H9 (cell line): ENCODE data around the gene GLS. TPM values are rescaled to one million over a fixed set of nuclear protein-coding genes. Genes with fewer than 3 reads are reported as not detected.

ENCODE experiments used
- DNase-seq: peaks from one replicate; pipeline ENCODE4 v3.0.0-alpha.2; 2017
- H2AFZ ChIP-seq: one replicate; pipeline ENCODE4 v1.6.1; 2013; ENCODE audit warnings: mild to moderate bottlenecking, low read length, control low read depth, moderate library complexity
- H2AK5ac ChIP-seq: 2 replicates; pipeline ENCODE4 v1.6.1; 2013; ENCODE audit warnings: low read length, control low read depth, mixed read lengths; ENCODE audit not compliant: insufficient read length
- H2BK120ac ChIP-seq: one replicate; pipeline ENCODE4 v1.6.1; 2013; ENCODE audit warnings: low read depth, mild to moderate bottlenecking, low read length, control low read depth, inconsistent platforms; ENCODE audit not compliant: poor library complexity, severe bottlenecking
- H2BK12ac ChIP-seq: 2 replicates; pipeline ENCODE4 v1.6.1; 2013; ENCODE audit warnings: low read length, control low read depth, mixed read lengths, low read depth; ENCODE audit not compliant: insufficient read length
- H2BK15ac ChIP-seq: 2 replicates; pipeline ENCODE4 v1.6.1; 2013; ENCODE audit warnings: low read depth, low read length, control low read depth
- H2BK20ac ChIP-seq: one replicate; pipeline ENCODE4 v1.6.1; 2013; ENCODE audit warnings: low read depth, mild to moderate bottlenecking, low read length, control low read depth, inconsistent platforms; ENCODE audit not compliant: poor library complexity, severe bottlenecking
- H2BK5ac ChIP-seq: 2 replicates; pipeline ENCODE4 v1.6.1; 2013; ENCODE audit warnings: low read length, control low read depth, mixed read lengths; ENCODE audit not compliant: insufficient read length
- H3K14ac ChIP-seq: 2 replicates; pipeline ENCODE4 v1.6.1; 2013; ENCODE audit warnings: low read length, control low read depth; ENCODE audit not compliant: insufficient read depth
- H3K18ac ChIP-seq: 2 replicates; pipeline ENCODE4 v1.6.1; 2013; ENCODE audit warnings: low read depth, mild to moderate bottlenecking, mixed read lengths, low read length, control low read depth; ENCODE audit not compliant: insufficient read length
- H3K23ac ChIP-seq: 2 replicates; pipeline ENCODE4 v1.6.1; 2013; ENCODE audit warnings: low read length, control low read depth, mixed read lengths, low read depth; ENCODE audit not compliant: insufficient read length
- H3K23me2 ChIP-seq: 2 replicates; pipeline ENCODE4 v1.6.1; 2013; ENCODE audit warnings: low read depth, mild to moderate bottlenecking, mixed read lengths, low read length, control low read depth; ENCODE audit not compliant: insufficient read length, poor library complexity, severe bottlenecking
- H3K27ac ChIP-seq: 2 replicates; pipeline ENCODE4 v1.5.1; 2013; ENCODE audit warnings: low read length, control low read depth, mixed read lengths, low read depth; ENCODE audit not compliant: insufficient read length
- H3K27me3 ChIP-seq: 2 replicates; pipeline ENCODE4 v1.6.1; 2013; ENCODE audit warnings: low read length, control low read depth, inconsistent platforms; ENCODE audit not compliant: insufficient read depth
- H3K4ac ChIP-seq: 2 replicates; pipeline ENCODE4 v1.6.1; 2013; ENCODE audit warnings: low read depth, mild to moderate bottlenecking, control low read depth, inconsistent platforms, low read length, moderate library complexity
- H3K4me1 ChIP-seq: 2 replicates; pipeline ENCODE4 v1.6.1; 2013; ENCODE audit warnings: low read length, control low read depth, inconsistent platforms; ENCODE audit not compliant: insufficient read depth
- H3K4me2 ChIP-seq: 2 replicates; pipeline ENCODE4 v1.6.1; 2013; ENCODE audit warnings: low read length, control low read depth, mixed read lengths; ENCODE audit not compliant: insufficient read length, insufficient read depth
- H3K56ac ChIP-seq: 2 replicates; pipeline ENCODE4 v1.6.1; 2013; ENCODE audit warnings: low read depth, mild to moderate bottlenecking, mixed read lengths, low read length, control low read depth; ENCODE audit not compliant: insufficient read length
- H3K79me1 ChIP-seq: 2 replicates; pipeline ENCODE4 v1.6.1; 2013; ENCODE audit warnings: low read depth, mild to moderate bottlenecking, moderate library complexity, low read length, control low read depth, inconsistent platforms; ENCODE audit not compliant: insufficient read depth, poor library complexity, severe bottlenecking
- H3K79me2 ChIP-seq: 2 replicates; pipeline ENCODE4 v1.6.1; 2013; ENCODE audit warnings: low read length, control low read depth, inconsistent platforms; ENCODE audit not compliant: insufficient read depth
- H3K9ac ChIP-seq: 2 replicates; pipeline ENCODE4 v1.6.1; 2013; ENCODE audit warnings: low read length, control low read depth, mixed read lengths; ENCODE audit not compliant: insufficient read length; ENCODE audit errors: extremely low read depth
- H3K9me3 ChIP-seq: one replicate; pipeline ENCODE4 v1.6.1; 2013; ENCODE audit warnings: low read depth, low read length, inconsistent platforms; ENCODE audit not compliant: control insufficient read depth
- H3T11ph ChIP-seq: one replicate; pipeline ENCODE4 v1.6.1; 2013; ENCODE audit warnings: mild to moderate bottlenecking, low read length, control low read depth, inconsistent platforms
- H4K20me1 ChIP-seq: one replicate; pipeline ENCODE4 v1.6.1; 2013; ENCODE audit not compliant: control insufficient read depth, insufficient read length, insufficient read depth
- H4K5ac ChIP-seq: 2 replicates; pipeline ENCODE4 v1.6.1; 2013; ENCODE audit warnings: low read depth, mild to moderate bottlenecking, mixed read lengths, low read length, control low read depth; ENCODE audit not compliant: insufficient read length
- H4K8ac ChIP-seq: replicated peaks from 2 replicates; pipeline ENCODE4 v1.6.1; 2013; ENCODE audit warnings: low read length, control low read depth, mixed read lengths, low read depth; ENCODE audit not compliant: insufficient read length
- H4K91ac ChIP-seq: 2 replicates; pipeline ENCODE4 v1.6.1; 2013; ENCODE audit warnings: low read depth, mild to moderate bottlenecking, moderate library complexity, mixed read lengths, low read length, control low read depth; ENCODE audit not compliant: insufficient read length
- H3K27ac Mint-ChIP-seq, 3 experiments: 2 replicates in 2 of 3; 3 replicates in 1 of 3; pipeline ENCODE4 v1.8.0; 2020 to 2021; ENCODE audit warnings: mixed read lengths in 3 of 3, mild to moderate bottlenecking in 1 of 3, moderate library complexity in 1 of 3
- H3K27me3 Mint-ChIP-seq: 2 replicates; pipeline ENCODE4 v1.8.0; 2021; ENCODE audit warnings: low read depth, mild to moderate bottlenecking, moderate library complexity, mixed read lengths
- H3K36me3 Mint-ChIP-seq, 3 experiments: 2 replicates in 2 of 3; 3 replicates in 1 of 3; pipeline ENCODE4 v1.8.0; 2020 to 2021; ENCODE audit warnings: low read depth in 3 of 3, mixed read lengths in 3 of 3; ENCODE audit not compliant: insufficient read depth in 1 of 3
- H3K4me1 Mint-ChIP-seq, 2 experiments: 2 replicates each; pipeline ENCODE4 v1.8.0; 2020; ENCODE audit warnings: mixed read lengths in 2 of 2
- H3K4me3 Mint-ChIP-seq, 2 experiments: 2 replicates in 1 of 2; 3 replicates in 1 of 2; pipeline ENCODE4 v1.8.0; 2020 to 2021; ENCODE audit warnings: mild to moderate bottlenecking in 2 of 2, mixed read lengths in 2 of 2, moderate library complexity in 1 of 2
- H3K9me3 Mint-ChIP-seq, 2 experiments: 2 replicates in 1 of 2; 3 replicates in 1 of 2; pipeline ENCODE4 v1.8.0; 2020; ENCODE audit warnings: mild to moderate bottlenecking in 2 of 2, mixed read lengths in 2 of 2, moderate library complexity in 1 of 2
- CTCF ChIP-seq: fragments of 200-600 bp; sonication (generic); conservative IDR thresholded peaks from 3 replicates; pipeline ENCODE4 v1.8.0; 2021; ENCODE audit warnings: antibody characterized with exemption, mild to moderate bottlenecking
- WGBS: extraction: QIAGEN DNeasy Blood & Tissue Kit; methylation state at CpG from one replicate; pipeline ENCODE4 v1.1.7; 2013; ENCODE audit warnings: missing lambda C conversion rate, low lambda C conversion rate, mixed read lengths; ENCODE audit not compliant: insufficient read length; ENCODE audit errors: extremely low coverage; 5-methylcytosine and 5-hydroxymethylcytosine counted together
- total RNA-seq: library from RNA; stranded (reverse); gene quantifications from 2 replicates; pipeline ENCODE4 v1.2.1, GENCODE V29; 2021

The GLS gene
- total RNA-seq, 1 experiment from 2014 or later = 69.3 TPM

DNA sequence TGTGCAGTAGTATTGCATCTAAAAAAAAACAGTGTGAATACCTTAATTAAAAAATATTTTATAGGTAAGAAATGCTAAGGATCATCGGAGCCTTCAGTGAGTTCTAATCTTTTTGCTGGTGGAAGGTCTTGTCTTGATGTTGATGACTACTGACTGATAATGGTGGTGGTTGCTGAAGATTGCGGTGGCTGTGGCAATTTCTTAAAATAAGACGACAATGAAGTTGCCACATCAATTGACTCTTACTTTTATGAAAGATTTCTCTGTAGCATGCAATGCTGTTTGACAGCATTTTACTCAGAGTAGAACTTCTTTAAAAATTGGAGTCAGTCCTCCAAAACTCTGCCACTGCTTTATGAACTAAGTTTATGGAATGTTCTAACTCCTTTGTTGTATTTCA lies 36.2 kb downstream of the GLS start:
- Mint-ChIP-seq H3K4me3 (no peak overlapping the region), H3K4me1 (no peaks in the 10 kb centered on the region), H3K36me3 (peaks cover 23 to 37% (median 30%) of the 10 kb centered on the region in 3 experiments; a peak in 6 of 7 replicates), H3K27me3 (no peaks in the 10 kb centered on the region), H3K9me3 (no peaks in the 10 kb centered on the region), H3K27ac (no peak overlapping the region)
- H3K56ac ChIP-seq = no peak overlapping the region
- no peak overlapping the region for H2BK120ac ChIP-seq
- H3K14ac ChIP-seq = no peak overlapping the region
- no peak overlapping the region for H2BK15ac ChIP-seq
- no CpG with 5 or more reads among the region's 3 CpGs for WGBS
- H3T11ph ChIP-seq = no peak overlapping the region
- H2AFZ ChIP-seq = no peak overlapping the region
- H3K4me1 ChIP-seq = no peaks in the 10 kb centered on the region
- H4K20me1 ChIP-seq = no peaks in the 10 kb centered on the region
- H2BK12ac ChIP-seq = no peak overlapping the region
- H4K91ac ChIP-seq = no peak overlapping the region
- H3K23me2 ChIP-seq = no peaks in the 10 kb centered on the region
- no peaks in the 10 kb centered on the region for H3K79me2 ChIP-seq
- DNase-seq = no peak
- no peak for TF ChIP-seq CTCF
- no peak overlapping the region for H3K9ac ChIP-seq
- H3K27me3 ChIP-seq = no peaks in the 10 kb centered on the region
- H3K4ac ChIP-seq = no peak overlapping the region
- H2AK5ac ChIP-seq = no peak overlapping the region
- no peak overlapping the region for H4K8ac ChIP-seq
- no peak overlapping the region for H2BK5ac ChIP-seq
- no peak overlapping the region for H3K27ac ChIP-seq
- H3K9me3 ChIP-seq = no peaks in the 10 kb centered on the region
- no peak overlapping the region for H2BK20ac ChIP-seq
- H3K79me1 ChIP-seq = no peaks in the 10 kb centered on the region
- H3K18ac ChIP-seq = no peak overlapping the region
- H3K4me2 ChIP-seq = no peak overlapping the region
- no peak overlapping the region for H4K5ac ChIP-seq
- H3K23ac ChIP-seq = no peak overlapping the region
